ENCODE data around the gene RTBDN. TPM values are rescaled to one million over a fixed set of nuclear protein-coding genes. Genes with fewer than 3 reads are reported as not detected.

Gene RTBDN
- total RNA-seq, 4 donors from 2014 or later = not detected

GRCh38 chr19:12791345-12792050 is 42.9 kb downstream of the RTBDN start, which contains the start of gene JUNB:
JUNB (plus strand) TSS chr19:12791486; CDS start chr19:12791772, 286 bp downstream.
- WGBS, 2 donors (ENCODE audit: low coverage in 1 of 2) = 0% methylated on average over 51 of the region's 73 CpGs; no CpG with 5 or more reads in 1 of the 2 donors
- no peaks in the 10 kb centered on the region for H3K27me3 ChIP-seq
- H3K4me3 ChIP-seq = peak within 1 kb of the TSS; percentile 56 to 90 (median 87)
- TF ChIP-seq CTCF (IDR thresholded peaks at IDR 0.05) = peak in 2 of 5 experiments; percentile 21 to 48
- TF ChIP-seq POLR2AphosphoS5 (IDR thresholded peaks at IDR 0.05) = peak; percentile 100
- peak; percentile 100 for TF ChIP-seq POLR2A (IDR thresholded peaks at IDR 0.05)
- TF ChIP-seq EP300 (IDR thresholded peaks at IDR 0.05; ENCODE audit: low read depth) = peak; percentile 99
- peak within 1 kb of the TSS; percentile 97 to 99 (median 98) for H3K27ac ChIP-seq
- in situ Hi-C loops (cut with MboI; ENCODE audit: low pct_ligation_motif_present in 1 of 4, low pct_unique_long_range_greater_than_20kb in 1 of 4, low sequenced_read_pairs in 3 of 4) = no loop called here
- H3K36me3 ChIP-seq = no peaks in the 10 kb centered on the region
- H3K9me3 ChIP-seq = no peaks in the 10 kb centered on the region
- H3K4me1 ChIP-seq = peaks cover 28 to 64% (median 55%) of the 10 kb centered on the region in 4 donors
- peak; percentile 99 for DNase-seq
- intact Hi-C loops (cut with DNase I; ENCODE audit: low total_unique reads) = no loop called here

- no peak for DNase-seq
Observed at GRCh38 chr19:12790628-12791344, 43.6 kb downstream of the RTBDN start.

DNA sequence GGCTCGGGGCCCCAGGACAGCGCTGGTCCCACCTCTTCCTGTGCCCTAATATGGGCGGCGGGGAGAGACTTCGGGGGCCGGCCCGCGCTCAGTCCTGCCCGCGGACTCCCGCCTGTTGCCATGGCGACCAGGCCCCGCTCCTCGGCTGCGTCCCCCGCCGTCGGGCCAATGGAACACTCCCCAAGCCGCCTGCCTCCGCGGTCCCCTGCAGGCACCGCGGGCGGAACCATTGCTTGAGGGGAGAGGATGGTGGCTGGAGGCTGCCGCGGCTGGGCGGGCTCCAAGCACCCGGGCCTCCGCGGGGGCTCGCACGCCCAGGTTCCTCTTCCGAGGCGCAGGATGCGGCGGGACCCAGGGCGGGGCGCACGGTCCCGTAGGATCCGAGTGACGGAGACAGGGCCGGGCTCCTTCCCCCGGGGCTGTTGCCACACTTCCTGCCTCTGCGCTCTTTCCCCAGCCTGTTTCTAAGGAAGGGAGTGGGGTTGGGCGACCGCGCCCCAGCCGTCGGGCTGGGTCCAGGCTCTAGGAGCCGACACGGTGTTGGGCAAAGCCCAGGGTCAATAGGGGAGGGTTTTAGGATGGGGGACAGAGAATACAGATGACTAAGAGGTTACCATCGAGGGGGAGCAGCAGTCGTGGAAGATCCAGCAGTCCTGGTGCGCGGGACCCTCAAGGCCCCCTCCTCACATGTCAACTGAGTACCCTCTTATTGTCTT is 44.3 kb downstream of the RTBDN start:
- WGBS, 2 donors (ENCODE audit: low coverage in 1 of 2) = 0% methylated on average over 4 to 34 of the region's 56 CpGs
- H3K4me1 ChIP-seq = peaks cover 32 to 64% (median 57%) of the 10 kb centered on the region in 4 donors

More at GRCh38 chr19:12790628-12791344, 43.6 kb downstream of the RTBDN start:
- no peaks in the 10 kb centered on the region for H3K36me3 ChIP-seq
- no peaks in the 10 kb centered on the region for H3K9me3 ChIP-seq
- H3K4me1 ChIP-seq = peaks cover 29 to 64% (median 55%) of the 10 kb centered on the region in 4 donors
- TF ChIP-seq POLR2AphosphoS5 (IDR thresholded peaks at IDR 0.05) (no peak), POLR2A (IDR thresholded peaks at IDR 0.05) (no peak), CTCF (IDR thresholded peaks at IDR 0.05) (no peak), EP300 (IDR thresholded peaks at IDR 0.05; ENCODE audit: low read depth) (no peak)
- peak overlapping the region; percentile 97 to 99 (median 98) for H3K27ac ChIP-seq
- H3K4me3 ChIP-seq = peak overlapping the region; percentile 56 to 90 (median 87)
- H3K27me3 ChIP-seq = no peaks in the 10 kb centered on the region
- in situ Hi-C loops (cut with MboI; ENCODE audit: low pct_ligation_motif_present in 1 of 4, low pct_unique_long_range_greater_than_20kb in 1 of 4, low sequenced_read_pairs in 3 of 4) = no loop called here
- 1 to 2% methylated on average over 8 to 22 of the region's 22 CpGs for WGBS, 2 donors (ENCODE audit: low coverage in 1 of 2)
- intact Hi-C loops (cut with DNase I; ENCODE audit: low total_unique reads) = no loop called here

More for the DNA sequence above, 44.3 kb downstream of the RTBDN start:
- peak overlapping the region; percentile 97 to 99 (median 98) for H3K27ac ChIP-seq
- peak overlapping the region; percentile 56 to 90 (median 87) for H3K4me3 ChIP-seq
- no peaks in the 10 kb centered on the region for H3K27me3 ChIP-seq
- no peaks in the 10 kb centered on the region for H3K36me3 ChIP-seq
- no peaks in the 10 kb centered on the region for H3K9me3 ChIP-seq
- peak; percentile 97 for DNase-seq
- intact Hi-C loops (cut with DNase I; ENCODE audit: low total_unique reads) (loop anchor here (10.0 kb wide), 1 partner anchor 365 kb away; the partner anchor contains the start of genes IER2 and STX10), in situ Hi-C loops (cut with MboI; ENCODE audit: low pct_ligation_motif_present in 1 of 4, low pct_unique_long_range_greater_than_20kb in 1 of 4, low sequenced_read_pairs in 3 of 4) (no loop called here)
- TF ChIP-seq EP300 (IDR thresholded peaks at IDR 0.05; ENCODE audit: low read depth) (peak; percentile 79), POLR2A (IDR thresholded peaks at IDR 0.05) (peak; percentile 98), POLR2AphosphoS5 (IDR thresholded peaks at IDR 0.05) (peak; percentile 91 to 98 (median 98)), CTCF (IDR thresholded peaks at IDR 0.05) (no peak)

All from transverse colon (tissue), 4 donors.